Karpas-422 (cell line): Measurements from ENCODE around the gene IER2. TPM values are rescaled to one million over a fixed set of nuclear protein-coding genes. Genes with fewer than 3 reads are reported as not detected.

Source experiments
- DNase-seq: peaks from one replicate; pipeline ENCODE4 v3.0.0-alpha.2; 2015
- H2AFZ ChIP-seq: fragments of 200-600 bp; sonication (generic); 2 replicates; pipeline ENCODE4 v1.6.1; 2014; ENCODE audit warnings: antibody characterized with exemption, low read length, mixed read lengths
- H3K27ac ChIP-seq: fragments of 200-600 bp; sonication (generic); 2 replicates; pipeline ENCODE4 v1.5.1; 2014; ENCODE audit warnings: mild to moderate bottlenecking, low read length, moderate library complexity
- H3K27me3 ChIP-seq: fragments of 200-600 bp; sonication (generic); 2 replicates; pipeline ENCODE4 v1.6.1; 2014; ENCODE audit warnings: low read length, mixed read lengths
- H3K36me3 ChIP-seq: fragments of 200-600 bp; sonication (generic); 2 replicates; pipeline ENCODE4 v1.6.1; 2014; ENCODE audit warnings: low read length, mixed read lengths; ENCODE audit not compliant: insufficient read depth
- H3K4me1 ChIP-seq: fragments of 200-600 bp; sonication (generic); 2 replicates; pipeline ENCODE4 v1.6.1; 2014; ENCODE audit warnings: mild to moderate bottlenecking, low read length, mixed read lengths
- H3K4me2 ChIP-seq: fragments of 200-600 bp; sonication (generic); 2 replicates; pipeline ENCODE4 v1.6.1; 2014; ENCODE audit warnings: low read length, low read depth, mild to moderate bottlenecking; ENCODE audit not compliant: poor library complexity, severe bottlenecking
- H3K4me3 ChIP-seq: fragments of 200-600 bp; sonication (generic); 2 replicates; pipeline ENCODE4 v1.5.1; 2014; ENCODE audit warnings: mild to moderate bottlenecking, antibody characterized with exemption, low read length, mixed read lengths
- H3K79me2 ChIP-seq: fragments of 200-600 bp; sonication (generic); 2 replicates; pipeline ENCODE4 v1.6.1; 2014; ENCODE audit warnings: mild to moderate bottlenecking, low read length, mixed read lengths
- H3K9ac ChIP-seq: fragments of 200-600 bp; sonication (generic); 2 replicates; pipeline ENCODE4 v1.6.0; 2014; ENCODE audit warnings: low read length
- H3K9me2 ChIP-seq: fragments of 200-600 bp; sonication (generic), shearing (Covaris generic); replicated peaks from 2 replicates; pipeline ENCODE4 v1.6.0; 2014; ENCODE audit warnings: mild to moderate bottlenecking, low read length, moderate library complexity; ENCODE audit not compliant: insufficient read depth
- H3K9me3 ChIP-seq: fragments of 300-700, 200-600 bp; sonication (generic); 2 replicates; pipeline ENCODE4 v1.6.1; 2014; ENCODE audit warnings: low read length, mixed read lengths
- H4K20me1 ChIP-seq: fragments of 200-600 bp; sonication (generic); 2 replicates; pipeline ENCODE4 v1.6.1; 2014; ENCODE audit warnings: mild to moderate bottlenecking, antibody characterized with exemption, low read length, low read depth; ENCODE audit not compliant: insufficient read depth
- total RNA-seq: library from RNA; depleted of rRNA; stranded (reverse); fragments of >200 nt; shearing (Covaris generic); gene quantifications from 2 replicates; pipeline ENCODE4 v1.2.3, GENCODE V29; 2014; ENCODE audit warnings: low replicate concordance

The IER2 gene
- total RNA-seq, 1 experiment from 2014 or later, result 7.3 TPM

GRCh38 chr19:13152974-13153568 lies 2.9 kb downstream of the IER2 start:
- peaks cover 60% of the 10 kb centered on the region for H3K4me1 ChIP-seq
- peaks cover 21% of the 10 kb centered on the region for H3K79me2 ChIP-seq

DNA sequence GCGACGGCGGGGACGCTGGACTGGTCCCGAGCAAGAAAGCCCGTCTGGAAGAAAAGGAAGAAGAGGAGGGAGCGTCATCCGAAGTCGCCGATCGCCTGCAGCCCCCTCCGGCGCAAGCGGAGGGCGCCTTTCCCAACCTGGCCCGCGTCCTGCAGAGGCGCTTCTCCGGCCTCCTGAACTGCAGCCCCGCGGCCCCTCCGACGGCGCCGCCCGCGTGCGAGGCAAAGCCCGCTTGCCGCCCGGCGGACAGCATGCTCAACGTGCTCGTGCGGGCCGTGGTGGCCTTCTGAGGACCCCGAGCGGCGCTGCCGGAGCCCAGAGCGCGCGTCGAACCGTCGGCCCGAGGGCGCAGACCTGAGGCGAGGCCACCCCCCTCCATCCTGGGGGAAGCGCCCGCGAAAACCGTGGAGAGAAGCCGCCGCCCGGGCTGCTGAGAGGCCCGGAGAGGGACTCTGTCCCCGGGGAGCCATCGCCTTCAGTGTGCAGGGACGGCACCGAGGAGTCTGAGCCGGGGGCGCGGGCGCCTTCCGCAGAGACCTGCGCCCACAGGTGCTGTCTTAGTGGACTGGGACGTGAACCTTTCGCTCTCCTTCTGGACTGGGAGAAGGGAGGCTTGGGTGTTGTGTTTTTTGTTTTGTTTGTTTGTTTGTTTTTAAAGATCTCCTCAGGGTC lies 3.5 kb downstream of the IER2 start:
- H3K79me2 ChIP-seq, result peaks cover 19% of the 10 kb centered on the region
- no peaks in the 10 kb centered on the region for H3K27me3 ChIP-seq
- peaks cover 58% of the 10 kb centered on the region for H3K4me1 ChIP-seq
- H4K20me1 ChIP-seq, result peaks cover 25% of the 10 kb centered on the region
- H3K9ac ChIP-seq, result peak overlapping the region; percentile 86
- H3K27ac ChIP-seq, result no peak overlapping the region
- H3K36me3 ChIP-seq, result no peaks in the 10 kb centered on the region
- DNase-seq, result peak; percentile 46
- no peaks in the 10 kb centered on the region for H3K9me3 ChIP-seq
- H3K9me2 ChIP-seq, result no peaks in the 10 kb centered on the region
- peak overlapping the region; percentile 77 for H3K4me3 ChIP-seq
- H2AFZ ChIP-seq, result no peak overlapping the region
- H3K4me2 ChIP-seq, result peak overlapping the region; percentile 97

More at GRCh38 chr19:13152974-13153568, 2.9 kb downstream of the IER2 start:
- H3K9me3 ChIP-seq, result no peaks in the 10 kb centered on the region
- DNase-seq, result peak; percentile 95
- H2AFZ ChIP-seq, result no peak overlapping the region
- H3K4me2 ChIP-seq, result peak overlapping the region; percentile 97
- H3K27ac ChIP-seq, result no peak overlapping the region; the same call in 1 of the 2 replicates
- H4K20me1 ChIP-seq, result peaks cover 25% of the 10 kb centered on the region
- H3K9ac ChIP-seq, result peak overlapping the region; percentile 86
- no peaks in the 10 kb centered on the region for H3K27me3 ChIP-seq
- peak overlapping the region; percentile 77 for H3K4me3 ChIP-seq
- no peaks in the 10 kb centered on the region for H3K9me2 ChIP-seq
- no peaks in the 10 kb centered on the region for H3K36me3 ChIP-seq

DNA sequence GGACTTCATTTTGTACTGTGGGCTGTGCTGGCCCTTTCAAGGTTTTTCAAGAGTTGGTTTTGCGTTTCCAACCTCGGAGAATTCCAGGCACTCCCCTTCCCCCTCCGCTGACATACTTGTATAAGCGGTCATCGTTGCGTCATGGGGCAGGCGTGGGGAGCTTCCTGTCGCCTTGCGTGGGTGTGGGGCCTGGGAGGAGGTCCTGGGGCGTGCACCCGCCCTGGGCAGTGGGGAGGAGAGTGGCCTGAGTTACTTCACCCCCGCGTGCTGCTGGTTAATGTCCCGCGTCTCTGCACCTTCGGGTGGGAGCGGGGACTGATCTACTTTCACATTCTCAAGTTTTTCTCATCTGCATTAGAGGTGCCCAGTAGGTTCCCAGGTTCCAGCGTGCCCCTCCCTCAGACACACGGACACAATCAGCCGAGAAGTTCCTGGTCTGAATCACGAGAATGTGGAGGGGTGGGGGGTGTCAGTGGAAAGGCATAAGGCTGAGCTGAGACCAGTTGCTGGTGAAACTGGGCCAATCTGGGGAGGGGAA lies 4.1 kb downstream of the IER2 start:
- H4K20me1 ChIP-seq, result peaks cover 25% of the 10 kb centered on the region
- peaks cover 52% of the 10 kb centered on the region for H3K4me1 ChIP-seq
- H3K9ac ChIP-seq, result peak overlapping the region; percentile 86
- peak overlapping the region; percentile 97 for H3K4me2 ChIP-seq
- peaks cover 14% of the 10 kb centered on the region for H3K79me2 ChIP-seq
- H3K4me3 ChIP-seq, result peak overlapping the region; percentile 77
- H3K27ac ChIP-seq, result no peak overlapping the region
- no peaks in the 10 kb centered on the region for H3K9me3 ChIP-seq
- no peaks in the 10 kb centered on the region for H3K27me3 ChIP-seq
- peak; percentile 40 for DNase-seq
- no peaks in the 10 kb centered on the region for H3K36me3 ChIP-seq
- no peaks in the 10 kb centered on the region for H3K9me2 ChIP-seq
- no peak overlapping the region for H2AFZ ChIP-seq

- Histone ChIP-seq H4K20me1 (peaks cover 25% of the 10 kb centered on the region), H3K36me3 (no peaks in the 10 kb centered on the region), H3K27ac (no peak overlapping the region), H3K9ac (peak overlapping the region; percentile 9; the same call in 1 of the 2 replicates), H3K4me2 (peak overlapping the region; percentile 97), H2AFZ (no peak overlapping the region), H3K27me3 (no peaks in the 10 kb centered on the region), H3K9me2 (no peaks in the 10 kb centered on the region), H3K4me3 (peak overlapping the region; percentile 77; the same call in 1 of the 2 replicates), H3K9me3 (no peaks in the 10 kb centered on the region), H3K4me1 (peaks cover 49% of the 10 kb centered on the region), H3K79me2 (peaks cover 8% of the 10 kb centered on the region)
- DNase-seq, result peak; percentile 50
These were observed 4.8 kb downstream of the IER2 start for GRCh38 chr19:13154911-13155471.

GRCh38 chr19:13155472-13156359 lies 5.5 kb downstream of the IER2 start:
- no peaks in the 10 kb centered on the region for H3K27me3 ChIP-seq
- H3K27ac ChIP-seq, result no peak overlapping the region
- H2AFZ ChIP-seq, result no peak overlapping the region
- H3K4me2 ChIP-seq, result peak overlapping the region; percentile 97
- H3K9ac ChIP-seq, result peak overlapping the region; percentile 9; the same call in 1 of the 2 replicates
- H3K9me2 ChIP-seq, result no peaks in the 10 kb centered on the region
- H4K20me1 ChIP-seq, result peaks cover 25% of the 10 kb centered on the region
- H3K4me1 ChIP-seq, result peaks cover 49% of the 10 kb centered on the region
- no peaks in the 10 kb centered on the region for H3K9me3 ChIP-seq
- H3K36me3 ChIP-seq, result no peaks in the 10 kb centered on the region
- peak overlapping the region; percentile 6; the same call in 1 of the 2 replicates for H3K4me3 ChIP-seq
- H3K79me2 ChIP-seq, result peaks cover 4% of the 10 kb centered on the region
- peak; percentile 43 for DNase-seq

GRCh38 chr19:13159713-13160112 lies 9.5 kb downstream of the IER2 start:
- no peaks in the 10 kb centered on the region for H3K79me2 ChIP-seq
- no peaks in the 10 kb centered on the region for H3K9me3 ChIP-seq
- no peak overlapping the region for H3K4me3 ChIP-seq
- peaks cover 8% of the 10 kb centered on the region; the same call in 1 of the 2 replicates for H4K20me1 ChIP-seq
- no peaks in the 10 kb centered on the region for H3K27me3 ChIP-seq
- no peaks in the 10 kb centered on the region for H3K9me2 ChIP-seq
- DNase-seq, result no peak
- no peak overlapping the region for H2AFZ ChIP-seq
- H3K9ac ChIP-seq, result no peak overlapping the region
- peaks cover 51% of the 10 kb centered on the region for H3K4me1 ChIP-seq
- H3K36me3 ChIP-seq, result no peaks in the 10 kb centered on the region
- no peak overlapping the region for H3K4me2 ChIP-seq
- no peak overlapping the region for H3K27ac ChIP-seq

- Histone ChIP-seq H3K36me3 (no peaks in the 10 kb centered on the region), H3K9ac (no peak overlapping the region), H3K9me3 (no peaks in the 10 kb centered on the region), H4K20me1 (no peaks in the 10 kb centered on the region), H3K27ac (no peak overlapping the region), H3K9me2 (no peaks in the 10 kb centered on the region), H2AFZ (no peak overlapping the region), H3K79me2 (no peaks in the 10 kb centered on the region), H3K4me3 (no peak overlapping the region), H3K4me2 (no peak overlapping the region), H3K27me3 (no peaks in the 10 kb centered on the region), H3K4me1 (peaks cover 42% of the 10 kb centered on the region)
- no peak for DNase-seq
These were observed 10.3 kb downstream of the IER2 start for GRCh38 chr19:13160557-13160956.
